Chondrocyte (in vitro differentiated cells): Measurements from ENCODE around the gene MYADM. TPM values are rescaled to one million over a fixed set of nuclear protein-coding genes. Genes with fewer than 3 reads are reported as not detected.

Experiments
- DNase-seq: peaks from one replicate; pipeline ENCODE4 v3.0.0; 2021; ENCODE audit warnings: mixed read lengths, low spot score
- H3K27ac Mint-ChIP-seq: one replicate; pipeline ENCODE4 v1.8.0; 2021; ENCODE audit warnings: mild to moderate bottlenecking, moderate library complexity, mixed read lengths; ENCODE audit not compliant: unreplicated experiment
- H3K27me3 Mint-ChIP-seq: 2 replicates; pipeline ENCODE4 v1.8.0; 2021; ENCODE audit warnings: low read depth, mixed read lengths
- H3K36me3 Mint-ChIP-seq: 2 replicates; pipeline ENCODE4 v1.8.0; 2021; ENCODE audit warnings: low read depth, mixed read lengths
- H3K4me1 Mint-ChIP-seq: 2 replicates; pipeline ENCODE4 v1.8.0; 2021; ENCODE audit warnings: low read depth, mild to moderate bottlenecking, mixed read lengths
- H3K4me3 Mint-ChIP-seq: one replicate; pipeline ENCODE4 v1.8.0; 2021; ENCODE audit warnings: mild to moderate bottlenecking, moderate library complexity, mixed read lengths; ENCODE audit not compliant: unreplicated experiment
- H3K9me3 Mint-ChIP-seq: 2 replicates; pipeline ENCODE4 v1.8.0; 2021; ENCODE audit warnings: low read depth, mixed read lengths
- long read RNA-seq: library from polyadenylated mRNA; stranded (forward); transcript quantifications from one replicate; pipeline ENCODE4 v2.0.0, GENCODE V29; 2021
- total RNA-seq: library from RNA; stranded (reverse); gene quantifications from 3 replicates; pipeline ENCODE4 v1.2.1, GENCODE V29; 2021
- TF ChIP-seq, protein P1 (sequence below): fragments of 200-600 bp; sonication (generic); IDR thresholded peaks from 2 replicates; pipeline ENCODE4 v1.5.0; 2021; ENCODE audit warnings: antibody characterized with exemption, mild to moderate bottlenecking, moderate library complexity

MYADM gene, protein sequence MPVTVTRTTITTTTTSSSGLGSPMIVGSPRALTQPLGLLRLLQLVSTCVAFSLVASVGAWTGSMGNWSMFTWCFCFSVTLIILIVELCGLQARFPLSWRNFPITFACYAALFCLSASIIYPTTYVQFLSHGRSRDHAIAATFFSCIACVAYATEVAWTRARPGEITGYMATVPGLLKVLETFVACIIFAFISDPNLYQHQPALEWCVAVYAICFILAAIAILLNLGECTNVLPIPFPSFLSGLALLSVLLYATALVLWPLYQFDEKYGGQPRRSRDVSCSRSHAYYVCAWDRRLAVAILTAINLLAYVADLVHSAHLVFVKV
- total RNA-seq: 184 to 293 TPM (median 292 TPM) in 3 replicates
- long read RNA-seq, transcript MYADM-207 (3 exons, 1,009 nt): minor isoform, 6 of 137 reads
- long read RNA-seq, transcript MYADM-204 (3 exons, 3,056 nt): major isoform, 42 of 137 reads
- long read RNA-seq, transcript MYADM-209 (3 exons, 777 nt): minor isoform, 5 of 137 reads
- long read RNA-seq, transcript MYADM-202 (2 exons, 1,492 nt): minor isoform, 6 of 137 reads
- long read RNA-seq, partial matches to known transcripts: 65 of 137 reads
- long read RNA-seq, other reads (novel, unspliced or antisense): 13 of 137 reads

DNA sequence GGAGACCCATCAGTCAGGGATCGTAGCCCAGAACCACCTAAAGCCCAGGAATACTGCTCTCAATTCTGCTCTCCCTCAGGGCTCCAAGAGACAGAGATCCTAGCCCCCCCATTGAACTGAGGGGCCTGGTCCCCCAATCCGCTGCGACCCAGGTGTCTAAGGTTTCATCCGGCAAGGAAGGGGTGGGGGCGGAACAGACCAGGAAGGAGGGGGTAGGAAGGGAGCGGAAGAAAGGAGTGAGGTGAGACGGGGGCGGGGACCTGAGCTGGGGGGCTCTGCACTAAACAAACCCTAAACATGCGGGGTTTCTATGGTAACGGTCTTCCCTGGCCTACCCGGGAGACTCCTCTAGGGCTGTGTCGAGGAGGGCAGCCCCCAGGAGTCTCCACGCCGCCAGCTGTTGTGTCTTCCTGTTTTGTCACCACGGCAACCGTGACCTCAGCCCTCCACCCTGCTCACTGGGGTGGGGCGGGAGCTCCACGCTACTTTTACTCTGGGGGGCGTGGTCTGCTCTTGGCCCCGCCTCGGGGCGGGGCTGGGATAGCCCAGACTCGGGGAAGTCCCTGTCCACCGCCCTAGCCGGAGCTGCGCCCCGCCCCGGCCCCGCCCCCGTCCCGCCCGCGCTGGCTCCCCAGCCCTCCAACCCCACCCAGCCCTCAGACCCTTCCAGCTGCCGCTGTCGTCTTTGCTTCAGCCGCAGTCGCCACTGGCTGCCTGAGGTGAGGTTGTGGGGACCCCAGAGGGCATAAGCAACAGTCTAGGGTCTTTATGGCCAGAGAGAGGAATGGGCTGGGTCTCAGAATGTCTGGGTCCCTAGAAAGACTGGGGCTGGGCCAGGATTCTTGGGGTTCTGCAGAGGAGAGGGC, at the start of gene MYADM:
TSS of gene MYADM (plus strand) at position 659 of the 866 bp plus-strand sequence. CDS start 5,647 bp downstream, outside the sequence.
- Mint-ChIP-seq H3K27me3 (no peaks in the 10 kb centered on the region), H3K4me3 (peak within 1 kb of the TSS; percentile 96), H3K36me3 (peaks cover 8% of the 10 kb centered on the region), H3K4me1 (peaks cover 34% of the 10 kb centered on the region), H3K27ac (peak within 1 kb of the TSS; percentile 100), H3K9me3 (no peaks in the 10 kb centered on the region)
- TF ChIP-seq, protein P1, sequence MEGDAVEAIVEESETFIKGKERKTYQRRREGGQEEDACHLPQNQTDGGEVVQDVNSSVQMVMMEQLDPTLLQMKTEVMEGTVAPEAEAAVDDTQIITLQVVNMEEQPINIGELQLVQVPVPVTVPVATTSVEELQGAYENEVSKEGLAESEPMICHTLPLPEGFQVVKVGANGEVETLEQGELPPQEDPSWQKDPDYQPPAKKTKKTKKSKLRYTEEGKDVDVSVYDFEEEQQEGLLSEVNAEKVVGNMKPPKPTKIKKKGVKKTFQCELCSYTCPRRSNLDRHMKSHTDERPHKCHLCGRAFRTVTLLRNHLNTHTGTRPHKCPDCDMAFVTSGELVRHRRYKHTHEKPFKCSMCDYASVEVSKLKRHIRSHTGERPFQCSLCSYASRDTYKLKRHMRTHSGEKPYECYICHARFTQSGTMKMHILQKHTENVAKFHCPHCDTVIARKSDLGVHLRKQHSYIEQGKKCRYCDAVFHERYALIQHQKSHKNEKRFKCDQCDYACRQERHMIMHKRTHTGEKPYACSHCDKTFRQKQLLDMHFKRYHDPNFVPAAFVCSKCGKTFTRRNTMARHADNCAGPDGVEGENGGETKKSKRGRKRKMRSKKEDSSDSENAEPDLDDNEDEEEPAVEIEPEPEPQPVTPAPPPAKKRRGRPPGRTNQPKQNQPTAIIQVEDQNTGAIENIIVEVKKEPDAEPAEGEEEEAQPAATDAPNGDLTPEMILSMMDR: no peak
- peak; percentile 98 for DNase-seq

GRCh38 chr19:53818756-53819155, 48.9 kb upstream of the MYADM start:
- H3K36me3 Mint-ChIP-seq: no peaks in the 10 kb centered on the region
- no peak overlapping the region for H3K27ac Mint-ChIP-seq

GRCh38 chr19:53819861-53820260, 47.8 kb upstream of the MYADM start:
- Mint-ChIP-seq H3K4me3 (no peak overlapping the region), H3K27ac (no peak overlapping the region), H3K4me1 (no peaks in the 10 kb centered on the region), H3K9me3 (no peaks in the 10 kb centered on the region), H3K36me3 (no peaks in the 10 kb centered on the region), H3K27me3 (peaks cover 4% of the 10 kb centered on the region)
- no peak for DNase-seq
- TF ChIP-seq, protein P1: no peak

More at GRCh38 chr19:53818756-53819155, 48.9 kb upstream of the MYADM start:
- Mint-ChIP-seq H3K9me3 (no peaks in the 10 kb centered on the region), H3K4me3 (no peak overlapping the region), H3K27me3 (peaks cover 2% of the 10 kb centered on the region), H3K4me1 (no peaks in the 10 kb centered on the region)
- DNase-seq: no peak
- TF ChIP-seq, protein P1: no peak

GRCh38 chr19:53823380-53824120, 44.1 kb upstream of the MYADM start:
- TF ChIP-seq, protein P1: no peak

More at GRCh38 chr19:53823380-53824120, 44.1 kb upstream of the MYADM start:
- no peak for DNase-seq
- H3K27me3 Mint-ChIP-seq: peaks cover 5% of the 10 kb centered on the region
- no peaks in the 10 kb centered on the region for H3K9me3 Mint-ChIP-seq
- no peak overlapping the region for H3K27ac Mint-ChIP-seq
- H3K4me1 Mint-ChIP-seq: no peaks in the 10 kb centered on the region
- no peak overlapping the region for H3K4me3 Mint-ChIP-seq
- H3K36me3 Mint-ChIP-seq: no peaks in the 10 kb centered on the region
